ENCODE results near the gene IGF2BP2.

IGF2BP2 gene

DNA sequence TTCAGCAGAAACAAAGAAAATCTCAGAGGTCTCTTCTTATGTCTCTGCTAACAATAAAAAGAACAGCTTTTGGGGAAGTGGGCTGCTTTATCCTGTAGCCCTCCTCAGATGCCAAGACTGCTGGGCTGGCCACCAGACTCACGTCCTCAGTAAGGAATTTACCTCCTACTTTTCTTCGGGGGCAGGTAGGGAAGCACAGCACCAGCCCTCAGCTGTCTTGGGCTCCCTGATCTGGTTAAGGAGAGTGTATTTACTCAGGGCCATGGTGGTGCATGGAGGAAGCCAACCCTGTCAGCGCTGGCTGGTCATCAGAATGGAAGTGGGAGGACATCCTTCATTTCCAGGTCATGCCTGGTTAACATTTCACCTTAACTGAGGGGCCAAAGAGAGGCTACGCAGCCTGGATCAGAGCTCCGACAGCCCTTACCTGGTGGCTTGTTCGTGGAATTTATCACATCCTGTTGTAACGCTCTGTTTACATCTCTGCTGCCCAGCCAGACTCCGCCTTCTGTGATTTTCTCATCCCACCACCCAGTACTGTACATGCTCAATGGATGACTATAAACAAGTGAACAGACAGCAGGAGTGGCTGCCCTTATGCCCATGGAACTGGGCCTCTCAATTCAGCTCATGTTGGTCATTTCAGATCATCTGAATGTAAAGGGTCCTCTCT is 108.3 kb downstream of the IGF2BP2 start:
- Histone ChIP-seq H3K4me1 (ENCODE audit: control insufficient read depth, insufficient read depth, low read length) (peaks cover 40% of the 10 kb centered on the region), H3K4me3 (ENCODE audit: insufficient read depth, low read depth, low read length) (no peak overlapping the region), H3K36me3 (ENCODE audit: control insufficient read depth, insufficient read depth, low read length) (no peaks in the 10 kb centered on the region), H3K27ac (ENCODE audit: insufficient read depth, low read depth, low read length, poor library complexity, severe bottlenecking) (no peak overlapping the region), H3K27me3 (ENCODE audit: control insufficient read depth, insufficient read depth, low read length, poor library complexity, severe bottlenecking) (no peaks in the 10 kb centered on the region), H3K9me3 (ENCODE audit: control insufficient read depth, low read length) (no peaks in the 10 kb centered on the region)
- WGBS, 2 experiments: 81 to 83% methylated on average over 8 of the region's 8 CpGs

- Histone ChIP-seq H3K36me3 (ENCODE audit: control insufficient read depth, insufficient read depth, low read length) (no peaks in the 10 kb centered on the region), H3K9me3 (ENCODE audit: control insufficient read depth, low read length) (no peaks in the 10 kb centered on the region), H3K4me3 (ENCODE audit: insufficient read depth, low read depth, low read length) (no peak overlapping the region), H3K27ac (ENCODE audit: insufficient read depth, low read depth, low read length, poor library complexity, severe bottlenecking) (peak overlapping the region; percentile 92), H3K27me3 (ENCODE audit: control insufficient read depth, insufficient read depth, low read length, poor library complexity, severe bottlenecking) (no peaks in the 10 kb centered on the region), H3K4me1 (ENCODE audit: control insufficient read depth, insufficient read depth, low read length) (peaks cover 40% of the 10 kb centered on the region)
- WGBS, 2 experiments: 47 to 52% methylated on average over 8 of the region's 8 CpGs
Observed at GRCh38 chr3:185715091-185715490, 109.8 kb downstream of the IGF2BP2 start.

GRCh38 chr3:185714085-185714484 is 110.8 kb downstream of the IGF2BP2 start:
- no peaks in the 10 kb centered on the region for H3K9me3 ChIP-seq (ENCODE audit: control insufficient read depth, low read length)
- no peak overlapping the region for H3K27ac ChIP-seq (ENCODE audit: insufficient read depth, low read depth, low read length, poor library complexity, severe bottlenecking)
- H3K36me3 ChIP-seq (ENCODE audit: control insufficient read depth, insufficient read depth, low read length): no peaks in the 10 kb centered on the region
- H3K27me3 ChIP-seq (ENCODE audit: control insufficient read depth, insufficient read depth, low read length, poor library complexity, severe bottlenecking): no peaks in the 10 kb centered on the region
- H3K4me1 ChIP-seq (ENCODE audit: control insufficient read depth, insufficient read depth, low read length): peaks cover 40% of the 10 kb centered on the region
- no peak overlapping the region for H3K4me3 ChIP-seq (ENCODE audit: insufficient read depth, low read depth, low read length)
- 100% methylated on average over 2 of the region's 2 CpGs for WGBS, 2 experiments

GRCh38 chr3:185713015-185713414 is 111.8 kb downstream of the IGF2BP2 start:
- H3K9me3 ChIP-seq (ENCODE audit: control insufficient read depth, low read length): no peaks in the 10 kb centered on the region
- 100% methylated on average over 1 of the region's 1 CpG; no CpG with 5 or more reads in 1 of the 2 experiments for WGBS, 2 experiments
- H3K36me3 ChIP-seq (ENCODE audit: control insufficient read depth, insufficient read depth, low read length): no peaks in the 10 kb centered on the region
- no peak overlapping the region for H3K27ac ChIP-seq (ENCODE audit: insufficient read depth, low read depth, low read length, poor library complexity, severe bottlenecking)
- H3K4me3 ChIP-seq (ENCODE audit: insufficient read depth, low read depth, low read length): no peak overlapping the region
- H3K27me3 ChIP-seq (ENCODE audit: control insufficient read depth, insufficient read depth, low read length, poor library complexity, severe bottlenecking): no peaks in the 10 kb centered on the region
- peaks cover 38% of the 10 kb centered on the region for H3K4me1 ChIP-seq (ENCODE audit: control insufficient read depth, insufficient read depth, low read length)

GRCh38 chr3:185712337-185712736 is 112.5 kb downstream of the IGF2BP2 start:
- WGBS, 2 experiments: 71 to 81% methylated on average over 3 of the region's 3 CpGs
- Histone ChIP-seq H3K4me3 (ENCODE audit: insufficient read depth, low read depth, low read length) (no peak overlapping the region), H3K27ac (ENCODE audit: insufficient read depth, low read depth, low read length, poor library complexity, severe bottlenecking) (no peak overlapping the region), H3K36me3 (ENCODE audit: control insufficient read depth, insufficient read depth, low read length) (no peaks in the 10 kb centered on the region), H3K4me1 (ENCODE audit: control insufficient read depth, insufficient read depth, low read length) (peaks cover 32% of the 10 kb centered on the region), H3K27me3 (ENCODE audit: control insufficient read depth, insufficient read depth, low read length, poor library complexity, severe bottlenecking) (no peaks in the 10 kb centered on the region), H3K9me3 (ENCODE audit: control insufficient read depth, low read length) (no peaks in the 10 kb centered on the region)

DNA sequence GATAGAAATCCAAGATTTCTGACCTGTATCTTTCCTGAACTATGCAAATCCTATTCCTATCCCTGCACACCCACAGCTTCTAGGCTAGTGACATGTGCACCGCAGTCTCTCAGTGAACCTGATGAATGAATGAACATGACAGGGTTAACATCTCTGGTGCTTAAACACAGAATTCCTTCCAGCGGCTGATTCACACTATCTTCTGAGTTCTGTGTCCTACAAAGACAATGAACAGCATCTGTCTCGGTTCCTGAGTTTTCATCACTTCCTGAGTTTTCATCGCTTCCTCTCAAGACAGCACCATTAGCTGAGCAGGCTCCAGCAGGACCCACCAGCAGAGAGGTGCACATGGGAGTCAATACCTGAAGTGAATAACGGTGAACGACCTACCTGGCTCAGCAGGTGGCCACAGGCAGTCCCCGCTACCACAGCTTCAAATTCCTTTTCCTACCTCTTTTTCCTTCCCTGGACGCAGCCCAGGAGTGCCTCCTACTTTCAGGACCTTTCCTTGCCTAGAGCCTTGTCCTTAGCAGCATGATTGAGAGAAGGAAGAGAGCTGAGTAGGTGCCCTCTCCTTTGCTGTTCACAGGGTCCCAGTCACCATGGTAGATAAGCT is 113.5 kb downstream of the IGF2BP2 start:
- H3K4me1 ChIP-seq (ENCODE audit: control insufficient read depth, insufficient read depth, low read length): peaks cover 22% of the 10 kb centered on the region
- WGBS, 2 experiments: 70 to 75% methylated on average over 8 of the region's 8 CpGs
- no peak overlapping the region for H3K4me3 ChIP-seq (ENCODE audit: insufficient read depth, low read depth, low read length)

DNA sequence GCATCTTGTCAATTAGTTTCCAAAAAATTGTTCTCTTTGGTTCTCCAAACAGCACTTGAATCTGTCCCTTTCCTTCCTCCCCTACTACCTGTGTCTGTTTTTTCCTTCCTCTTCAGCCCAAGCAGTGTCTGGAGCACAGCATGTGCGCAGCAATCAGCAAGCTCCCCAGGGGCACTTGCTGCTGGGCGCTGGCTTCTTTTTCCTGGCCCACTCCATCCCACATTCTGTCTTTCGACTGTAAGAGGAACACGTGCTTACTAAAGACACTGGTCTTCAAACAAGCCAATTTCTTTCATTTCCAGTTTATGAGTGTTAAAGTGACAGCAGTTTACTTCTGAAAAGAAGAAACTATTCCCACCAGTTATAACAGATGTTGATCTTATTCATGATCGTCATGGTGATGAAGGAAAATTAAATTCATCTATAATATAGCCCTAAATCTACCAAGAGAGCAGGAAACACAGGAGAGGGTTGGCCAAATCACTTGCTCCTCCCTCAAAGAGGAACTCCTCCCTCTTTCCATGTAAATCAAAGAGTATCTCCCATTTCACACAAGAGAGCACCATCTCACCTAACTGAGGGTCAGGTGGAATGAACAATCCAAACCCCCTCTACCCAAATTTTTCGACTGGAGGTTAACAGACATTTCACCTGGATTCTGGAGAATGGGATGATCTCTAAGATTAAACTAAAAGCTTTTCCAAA is 115.4 kb downstream of the IGF2BP2 start:
- no peak overlapping the region for H3K27ac ChIP-seq (ENCODE audit: insufficient read depth, low read depth, low read length, poor library complexity, severe bottlenecking)
- no peaks in the 10 kb centered on the region for H3K27me3 ChIP-seq (ENCODE audit: control insufficient read depth, insufficient read depth, low read length, poor library complexity, severe bottlenecking)
- no peaks in the 10 kb centered on the region for H3K9me3 ChIP-seq (ENCODE audit: control insufficient read depth, low read length)
- WGBS, 2 experiments: 68 to 74% methylated on average over 5 to 6 of the region's 6 CpGs
- no peaks in the 10 kb centered on the region for H3K36me3 ChIP-seq (ENCODE audit: control insufficient read depth, insufficient read depth, low read length)
- H3K4me1 ChIP-seq (ENCODE audit: control insufficient read depth, insufficient read depth, low read length): peaks cover 5% of the 10 kb centered on the region
- H3K4me3 ChIP-seq (ENCODE audit: insufficient read depth, low read depth, low read length): no peak overlapping the region

More for the DNA sequence above, 113.5 kb downstream of the IGF2BP2 start:
- H3K27me3 ChIP-seq (ENCODE audit: control insufficient read depth, insufficient read depth, low read length, poor library complexity, severe bottlenecking): no peaks in the 10 kb centered on the region
- no peaks in the 10 kb centered on the region for H3K36me3 ChIP-seq (ENCODE audit: control insufficient read depth, insufficient read depth, low read length)
- H3K9me3 ChIP-seq (ENCODE audit: control insufficient read depth, low read length): no peaks in the 10 kb centered on the region
- no peak overlapping the region for H3K27ac ChIP-seq (ENCODE audit: insufficient read depth, low read depth, low read length, poor library complexity, severe bottlenecking)

DNA sequence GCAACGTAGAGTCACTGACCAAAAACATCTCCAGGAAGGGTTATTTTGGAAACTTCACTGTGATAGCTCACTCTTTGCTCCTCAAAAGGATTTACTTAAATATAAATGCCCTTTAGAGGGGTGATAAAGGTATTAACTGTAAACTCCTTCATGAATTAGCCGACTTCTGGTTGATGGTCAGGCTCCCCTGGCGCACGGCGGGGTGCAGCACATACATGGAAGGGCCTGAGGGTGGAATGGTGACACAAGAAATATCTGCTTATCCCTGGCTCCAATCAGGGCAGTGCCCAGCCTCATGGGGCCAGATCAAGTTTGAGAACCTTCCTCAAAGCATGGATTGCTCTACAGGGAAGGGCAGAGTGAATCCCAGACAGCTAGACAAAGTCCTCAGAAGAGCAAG is 116.5 kb downstream of the IGF2BP2 start:
- H3K4me3 ChIP-seq (ENCODE audit: insufficient read depth, low read depth, low read length): no peak overlapping the region
- peaks cover 5% of the 10 kb centered on the region for H3K4me1 ChIP-seq (ENCODE audit: control insufficient read depth, insufficient read depth, low read length)
- WGBS, 2 experiments: 96 to 99% methylated on average over 5 of the region's 5 CpGs
- H3K36me3 ChIP-seq (ENCODE audit: control insufficient read depth, insufficient read depth, low read length): no peaks in the 10 kb centered on the region
- H3K9me3 ChIP-seq (ENCODE audit: control insufficient read depth, low read length): no peaks in the 10 kb centered on the region
- no peaks in the 10 kb centered on the region for H3K27me3 ChIP-seq (ENCODE audit: control insufficient read depth, insufficient read depth, low read length, poor library complexity, severe bottlenecking)
- no peak overlapping the region for H3K27ac ChIP-seq (ENCODE audit: insufficient read depth, low read depth, low read length, poor library complexity, severe bottlenecking)

- Histone ChIP-seq H3K36me3 (ENCODE audit: control insufficient read depth, insufficient read depth, low read length) (no peaks in the 10 kb centered on the region), H3K9me3 (ENCODE audit: control insufficient read depth, low read length) (no peaks in the 10 kb centered on the region), H3K4me1 (ENCODE audit: control insufficient read depth, insufficient read depth, low read length) (peaks cover 16% of the 10 kb centered on the region)
Observed at GRCh38 chr3:185705498-185705897, 119.3 kb downstream of the IGF2BP2 start.

More at GRCh38 chr3:185705498-185705897, 119.3 kb downstream of the IGF2BP2 start:
- Histone ChIP-seq H3K4me3 (ENCODE audit: insufficient read depth, low read depth, low read length) (no peak overlapping the region), H3K27ac (ENCODE audit: insufficient read depth, low read depth, low read length, poor library complexity, severe bottlenecking) (no peak overlapping the region), H3K27me3 (ENCODE audit: control insufficient read depth, insufficient read depth, low read length, poor library complexity, severe bottlenecking) (no peaks in the 10 kb centered on the region)

Measured in ectodermal cell (in vitro differentiated cells).